Raji (cell line): ENCODE results near the gene MTSS2.

Experiments used
- POLR2A ChIP-seq: IDR thresholded peaks from 2 replicates; pipeline ENCODE4 v1.6.1; 2011; ENCODE audit warnings: low read depth, low read length, control low read depth; ENCODE audit not compliant: insufficient read depth

Gene MTSS2

DNA sequence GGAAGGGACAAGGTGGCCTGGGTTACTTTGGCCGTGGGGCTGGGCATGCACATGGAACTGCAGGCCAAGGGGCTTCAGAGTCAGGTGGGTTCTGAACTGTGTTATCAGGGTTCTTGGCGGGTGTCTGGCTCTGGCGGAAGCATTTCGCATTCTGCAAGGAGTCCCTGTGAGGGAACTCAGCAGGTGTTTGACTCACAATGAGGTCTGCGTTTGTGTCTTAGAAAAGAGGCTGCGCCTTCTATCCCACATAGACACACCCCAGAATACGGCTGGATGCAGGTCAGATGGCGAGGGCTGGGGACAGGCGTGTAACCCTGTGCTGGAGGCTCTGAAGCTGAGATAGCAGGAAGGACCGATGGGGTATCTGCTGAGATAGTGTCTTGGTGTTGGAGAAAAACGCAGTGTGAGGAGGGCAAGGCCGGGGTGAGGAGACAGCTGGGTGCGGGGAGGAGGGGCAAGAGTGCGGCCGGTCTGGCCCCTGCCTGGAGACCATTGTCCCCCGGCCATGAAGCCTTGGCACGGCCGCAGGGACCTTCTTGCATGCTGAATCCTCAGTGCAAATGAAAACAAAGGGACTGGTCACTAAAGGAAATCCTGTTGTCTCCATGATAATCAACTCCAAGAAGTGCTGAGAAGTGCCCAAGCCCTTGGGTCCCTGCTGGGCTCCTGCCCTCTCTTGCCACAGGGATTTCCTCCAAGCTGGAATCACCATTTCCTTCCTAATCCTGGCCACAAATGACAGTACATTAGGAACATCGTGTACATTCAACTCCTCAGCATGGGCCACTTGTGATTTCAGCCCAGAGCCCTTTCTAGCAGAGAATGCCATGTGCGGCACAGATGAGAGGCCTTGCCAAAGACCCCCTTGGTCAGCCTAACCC is 22.8 kb upstream of the MTSS2 start:
- no peak for TF ChIP-seq POLR2A

GRCh38 chr16:70706948-70707465 is 21.2 kb upstream of the MTSS2 start:
- no peak for TF ChIP-seq POLR2A

DNA sequence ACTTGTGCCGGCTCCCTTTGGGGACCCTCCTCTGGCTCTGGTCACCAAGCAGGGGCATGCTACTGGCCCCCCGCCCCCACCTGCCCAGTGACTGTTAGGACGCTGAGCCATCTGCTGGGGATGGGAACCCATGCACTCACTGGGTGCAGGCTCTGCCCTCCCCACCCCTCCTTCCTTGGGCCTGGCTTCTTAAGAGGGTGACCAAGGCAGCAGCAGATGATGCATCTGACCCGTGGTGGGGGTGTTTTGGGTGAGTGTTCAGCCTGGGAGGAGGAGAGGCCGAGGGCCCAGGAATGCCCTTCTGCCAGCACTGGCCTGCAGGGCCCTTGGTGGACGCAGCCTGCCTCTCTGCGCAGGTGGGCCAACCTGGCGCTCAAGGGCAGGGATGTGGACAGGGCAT is 19.2 kb upstream of the MTSS2 start:
- no peak for TF ChIP-seq POLR2A

DNA sequence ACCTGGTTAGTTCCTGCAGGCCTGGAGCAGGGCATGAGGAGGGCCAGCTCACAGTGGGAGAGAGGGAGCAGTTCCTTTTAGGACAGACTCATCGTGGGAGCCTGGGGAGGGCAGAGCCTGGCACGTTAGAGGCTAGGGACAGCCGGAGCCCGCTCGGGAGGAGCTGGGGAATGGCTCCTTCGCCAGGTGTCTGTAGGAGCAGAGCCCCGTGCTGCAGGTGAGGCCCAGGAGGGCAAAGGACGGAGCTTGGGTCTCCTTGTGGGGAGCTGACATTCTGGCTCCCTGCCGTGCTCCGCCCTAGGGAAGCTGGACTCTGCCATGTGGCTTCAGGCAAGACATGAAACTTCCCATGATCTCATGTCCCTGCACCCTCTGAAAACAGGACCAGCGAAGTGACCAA is 18.7 kb upstream of the MTSS2 start:
- no peak for TF ChIP-seq POLR2A

GRCh38 chr16:70703835-70704381 is 18.1 kb upstream of the MTSS2 start:
- TF ChIP-seq POLR2A = no peak

DNA sequence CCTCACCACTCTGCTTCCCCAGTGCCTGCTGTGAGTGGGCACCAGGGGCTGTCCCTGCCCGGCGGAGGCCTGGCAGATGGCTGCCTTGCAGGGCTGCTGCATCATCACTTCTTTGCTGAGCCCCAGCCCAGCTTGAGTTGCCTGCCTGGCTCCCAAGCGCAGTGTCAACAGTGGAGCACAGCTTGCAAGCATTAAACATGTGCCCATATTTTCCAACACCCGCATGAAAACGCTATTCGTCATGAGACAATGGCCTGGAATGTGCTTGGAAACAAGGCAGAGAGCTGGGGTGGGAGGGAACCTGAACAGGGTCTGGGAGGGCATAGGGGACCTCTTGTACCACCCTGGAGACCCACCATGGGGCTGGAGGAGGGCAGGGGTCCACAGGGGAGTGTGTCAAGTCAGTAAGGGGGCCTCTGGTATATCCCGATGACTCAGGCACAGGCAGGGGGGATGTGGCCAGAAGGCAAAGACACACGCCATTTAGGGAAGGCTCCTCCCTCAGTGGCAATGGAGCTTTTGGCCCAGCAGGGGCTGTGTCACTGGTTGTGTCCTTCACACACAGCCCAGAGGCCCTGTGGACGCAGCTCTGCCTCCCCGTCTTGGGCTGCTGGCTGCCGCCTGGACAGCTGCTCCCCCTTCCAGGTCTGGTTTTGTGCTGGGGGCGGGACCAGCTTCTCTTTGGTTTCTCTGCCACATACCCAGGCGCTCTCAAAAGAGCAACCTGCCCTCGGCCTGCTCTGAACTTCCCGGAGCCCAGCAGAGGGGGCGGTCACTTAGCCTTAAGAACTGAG is 17.4 kb upstream of the MTSS2 start:
- no peak for TF ChIP-seq POLR2A

DNA sequence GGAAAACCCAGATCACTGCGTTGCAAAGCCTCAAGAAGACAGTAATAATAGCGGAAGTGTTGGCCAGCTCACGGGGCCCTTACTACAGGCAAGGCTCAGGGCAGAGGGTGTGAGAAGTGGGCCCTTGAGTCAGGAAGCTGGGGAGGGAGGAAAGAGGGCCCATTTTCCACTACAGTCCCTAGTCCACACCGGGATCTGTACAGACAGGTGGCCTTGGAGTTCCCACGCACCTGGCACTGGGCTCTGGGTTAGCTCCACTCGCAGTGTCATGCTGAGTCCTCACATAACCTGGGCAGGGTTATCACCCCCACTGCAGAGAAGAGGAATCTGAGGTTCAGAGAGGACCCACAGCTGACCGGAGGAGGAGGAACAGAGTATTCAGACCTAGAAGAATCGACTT is 16.8 kb upstream of the MTSS2 start:
- TF ChIP-seq POLR2A = no peak

DNA sequence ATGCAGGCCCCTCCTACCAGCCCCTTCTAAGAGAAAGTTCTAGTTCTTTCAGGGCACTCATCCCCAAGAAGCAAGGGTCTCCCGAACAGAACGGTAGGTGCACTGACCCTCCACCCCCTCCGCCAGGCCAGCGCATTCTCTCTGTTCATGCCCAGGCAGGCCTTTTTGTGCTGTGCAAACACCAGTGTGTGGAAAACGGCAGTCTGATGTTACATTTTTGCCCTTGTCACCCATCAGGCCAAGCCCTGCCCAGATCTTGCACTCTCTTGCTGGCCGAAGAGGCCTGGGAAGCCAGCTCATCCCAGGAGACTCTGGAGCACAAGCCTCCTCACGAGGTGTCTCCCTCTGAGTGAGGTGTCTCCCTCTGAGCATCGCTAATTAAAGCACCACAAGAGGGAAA is 16.1 kb upstream of the MTSS2 start:
- TF ChIP-seq POLR2A = no peak

GRCh38 chr16:70701596-70701995 is 15.7 kb upstream of the MTSS2 start:
- TF ChIP-seq POLR2A = no peak

GRCh38 chr16:70701036-70701435 is 15.2 kb upstream of the MTSS2 start:
- TF ChIP-seq POLR2A = no peak

DNA sequence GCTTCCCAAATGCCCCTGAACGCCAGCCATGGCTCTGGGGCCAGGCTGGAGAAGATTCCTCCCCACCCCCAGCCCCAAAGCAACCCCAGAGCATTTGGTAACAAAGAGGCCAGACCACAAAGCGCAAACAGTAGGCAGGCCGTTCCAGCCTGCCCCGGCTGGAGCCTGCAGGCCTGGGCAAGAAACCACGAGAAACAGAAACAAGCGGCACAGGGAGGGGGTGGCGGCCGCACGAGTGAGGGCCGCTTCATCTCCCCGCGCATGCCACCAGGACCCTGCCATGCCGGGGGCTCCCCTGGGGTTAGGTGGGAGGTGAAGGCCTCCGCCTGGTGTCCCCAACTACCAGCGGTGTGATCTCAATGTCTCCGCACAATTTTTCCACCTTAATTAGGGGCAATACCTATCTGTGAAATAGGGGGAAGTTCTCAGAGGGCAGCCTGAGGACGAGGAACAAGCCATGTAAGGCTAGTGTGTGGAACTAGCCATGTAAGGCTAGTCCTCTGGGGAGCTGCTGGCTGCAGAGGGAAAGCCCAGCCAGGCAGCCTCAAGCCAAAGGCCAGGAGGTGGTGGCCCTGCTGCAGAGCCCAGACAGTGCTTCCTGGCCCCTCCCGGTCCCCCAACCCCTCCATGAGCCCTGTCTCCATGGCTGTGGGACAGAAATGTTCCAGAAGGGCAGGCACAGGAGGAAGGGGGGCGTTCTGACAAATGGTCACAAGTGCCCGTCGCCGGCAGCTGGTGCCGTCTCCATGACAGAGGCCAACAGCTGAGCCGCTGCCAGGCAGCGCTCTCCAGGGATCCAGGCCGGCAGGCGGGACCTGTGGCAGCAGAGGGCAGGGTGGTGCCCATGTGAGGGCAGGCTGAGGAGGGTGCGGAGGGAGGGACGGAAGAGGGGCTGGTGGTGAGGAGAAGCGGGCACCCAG is 14.5 kb upstream of the MTSS2 start:
- TF ChIP-seq POLR2A = no peak

DNA sequence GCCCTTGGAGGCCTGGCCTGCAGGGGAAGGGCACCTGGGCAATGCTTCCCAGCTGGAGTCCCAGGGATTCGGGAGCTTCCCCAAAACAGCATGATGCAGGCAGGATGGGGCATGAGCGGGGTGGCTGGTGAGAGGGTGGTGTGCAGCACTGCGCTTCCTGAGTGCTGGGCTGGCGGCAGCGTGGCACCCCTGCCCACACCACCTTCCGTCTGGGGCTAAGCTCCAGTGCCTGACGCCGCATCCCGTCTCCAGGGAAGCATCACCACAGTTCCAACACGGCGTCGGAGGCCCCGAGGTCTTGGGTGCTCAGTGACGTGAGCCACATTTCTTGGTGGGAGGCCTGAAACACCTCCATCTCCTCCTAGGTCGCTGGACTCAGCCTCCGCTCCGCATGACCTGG is 13.8 kb upstream of the MTSS2 start:
- TF ChIP-seq POLR2A = no peak

DNA sequence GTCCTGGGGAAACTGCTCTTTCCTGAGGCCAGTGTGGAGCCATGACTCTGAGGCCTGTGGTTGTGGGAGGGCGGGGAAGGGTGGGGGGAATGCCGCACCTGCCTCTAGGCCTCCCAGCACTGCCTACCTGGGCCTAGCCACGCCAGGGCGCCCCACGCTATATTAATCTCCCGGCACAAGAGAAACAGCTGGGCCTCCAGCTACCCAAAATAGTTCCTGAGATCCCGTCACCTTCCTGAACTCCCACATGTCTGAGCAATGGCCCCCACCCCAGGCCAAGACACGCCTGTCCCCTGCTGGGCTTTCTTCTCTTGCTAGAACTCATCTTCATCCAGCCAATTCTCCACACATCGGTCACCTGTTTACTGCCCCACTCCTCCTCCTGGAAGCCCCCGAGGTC is 13.0 kb upstream of the MTSS2 start:
- TF ChIP-seq POLR2A = no peak

- TF ChIP-seq POLR2A = no peak
Observed at GRCh38 chr16:70697594-70698170, 11.8 kb upstream of the MTSS2 start.
